ENCODE data around the gene PID1.

Gene PID1

GRCh38 chr2:229064749-229065148 is 206.3 kb downstream of the PID1 start:
- no peak for DNase-seq (ENCODE audit: low read depth)
- TF ChIP-seq CTCF (conservative IDR thresholded peaks at IDR 0.05; ENCODE audit: control insufficient read depth, insufficient read depth, low read depth, low read length): no peak
- no peak overlapping the region for H3K4me3 ChIP-seq (ENCODE audit: control insufficient read depth, low read depth, low read length)

GRCh38 chr2:229060147-229060546 is 210.9 kb downstream of the PID1 start:
- no peak overlapping the region for H3K4me3 ChIP-seq (ENCODE audit: control insufficient read depth, low read depth, low read length)
- no peak for DNase-seq (ENCODE audit: low read depth)
- TF ChIP-seq CTCF (conservative IDR thresholded peaks at IDR 0.05; ENCODE audit: control insufficient read depth, insufficient read depth, low read depth, low read length): no peak

GRCh38 chr2:229059331-229060033 is 211.6 kb downstream of the PID1 start:
- DNase-seq (ENCODE audit: low read depth): no peak
- TF ChIP-seq CTCF (conservative IDR thresholded peaks at IDR 0.05; ENCODE audit: control insufficient read depth, insufficient read depth, low read depth, low read length): no peak
- H3K4me3 ChIP-seq (ENCODE audit: control insufficient read depth, low read depth, low read length): no peak overlapping the region

- DNase-seq (ENCODE audit: low read depth): no peak
- H3K4me3 ChIP-seq (ENCODE audit: control insufficient read depth, low read depth, low read length): no peak overlapping the region
- TF ChIP-seq CTCF (conservative IDR thresholded peaks at IDR 0.05; ENCODE audit: control insufficient read depth, insufficient read depth, low read depth, low read length): no peak
These were observed 213.0 kb downstream of the PID1 start for GRCh38 chr2:229057976-229058553.

- no peak for DNase-seq (ENCODE audit: low read depth)
- TF ChIP-seq CTCF (conservative IDR thresholded peaks at IDR 0.05; ENCODE audit: control insufficient read depth, insufficient read depth, low read depth, low read length): no peak
- no peak overlapping the region for H3K4me3 ChIP-seq (ENCODE audit: control insufficient read depth, low read depth, low read length)
These were observed 216.8 kb downstream of the PID1 start for GRCh38 chr2:229054311-229054710.

- TF ChIP-seq CTCF (conservative IDR thresholded peaks at IDR 0.05; ENCODE audit: control insufficient read depth, insufficient read depth, low read depth, low read length): no peak
- no peak overlapping the region for H3K4me3 ChIP-seq (ENCODE audit: control insufficient read depth, low read depth, low read length)
- DNase-seq (ENCODE audit: low read depth): no peak
These were observed 219.3 kb downstream of the PID1 start for GRCh38 chr2:229051798-229052197.
